ENCODE measurements around the gene CYFIP2. TPM values are rescaled to one million over a fixed set of nuclear protein-coding genes. Genes with fewer than 3 reads are reported as not detected.

The CYFIP2 gene
- polyA plus RNA-seq, 1 donor = 27.9 TPM

DNA sequence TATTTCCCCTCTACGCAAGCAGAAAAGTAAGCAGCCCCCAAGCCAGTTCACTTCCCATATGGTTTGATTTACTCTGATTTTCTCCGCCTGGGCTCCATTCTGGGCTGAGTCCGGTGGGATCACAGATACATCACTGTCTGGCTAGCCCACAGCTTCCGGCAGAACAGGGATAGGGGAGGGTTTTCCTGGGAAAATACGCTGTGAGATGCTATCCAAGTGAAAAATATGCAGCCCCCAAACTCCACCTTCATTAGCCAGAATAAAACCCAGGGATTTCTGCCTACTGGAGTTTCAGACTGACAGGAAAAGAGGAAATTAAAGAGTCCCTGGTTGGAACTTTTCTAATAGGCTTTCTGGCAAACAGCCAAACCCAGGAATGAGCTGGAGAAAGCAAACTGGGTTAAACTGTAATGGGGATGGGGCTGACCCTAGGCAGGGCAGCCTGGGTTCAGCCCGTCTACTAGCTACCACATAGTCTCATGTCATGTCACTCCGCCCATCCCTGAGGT is 177.2 kb downstream of the CYFIP2 start:
- H3K36me3 ChIP-seq (ENCODE audit: control insufficient read depth, insufficient read depth, low read length) = no peaks in the 10 kb centered on the region
- DNase-seq = no peak
- H3K27ac ChIP-seq (ENCODE audit: low read length) = no peak overlapping the region
- no peaks in the 10 kb centered on the region for H3K9me3 ChIP-seq (ENCODE audit: control insufficient read depth, low read depth, low read length)
- no peaks in the 10 kb centered on the region for H3K4me1 ChIP-seq (ENCODE audit: control insufficient read depth, insufficient read depth, low read length)
- no peak overlapping the region for H3K4me3 ChIP-seq (ENCODE audit: low read length)
- no peaks in the 10 kb centered on the region for H3K27me3 ChIP-seq (ENCODE audit: control insufficient read depth, insufficient read depth, low read length)
- no CpG with 5 or more reads among the region's 7 CpGs for WGBS (ENCODE audit: insufficient coverage, low lambda C conversion rate)

DNA sequence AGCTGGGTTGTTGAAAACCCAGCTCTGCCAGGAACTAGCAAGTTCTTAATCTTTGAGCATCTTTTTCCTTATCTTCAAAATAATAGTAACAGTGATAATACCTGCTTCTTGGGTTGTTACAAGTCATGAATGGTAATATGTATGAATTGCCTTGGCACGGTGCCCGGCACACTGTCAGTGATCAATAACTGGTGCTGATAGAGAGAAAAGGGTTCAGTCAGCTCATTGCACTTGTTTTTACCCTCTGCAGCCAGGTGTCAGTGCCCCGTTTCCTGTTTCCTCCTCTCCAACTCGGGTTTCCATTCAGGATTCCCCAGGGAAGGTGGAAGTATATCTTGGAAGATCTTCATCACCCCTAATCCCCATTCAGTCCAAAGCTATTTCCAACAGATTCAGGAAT is 178.3 kb downstream of the CYFIP2 start:
- no peak for DNase-seq
- Histone ChIP-seq H3K4me1 (ENCODE audit: control insufficient read depth, insufficient read depth, low read length) (no peaks in the 10 kb centered on the region), H3K36me3 (ENCODE audit: control insufficient read depth, insufficient read depth, low read length) (no peaks in the 10 kb centered on the region)

More for the DNA sequence above, 178.3 kb downstream of the CYFIP2 start:
- Histone ChIP-seq H3K27ac (ENCODE audit: low read length) (no peak overlapping the region), H3K27me3 (ENCODE audit: control insufficient read depth, insufficient read depth, low read length) (no peaks in the 10 kb centered on the region), H3K4me3 (ENCODE audit: low read length) (no peak overlapping the region), H3K9me3 (ENCODE audit: control insufficient read depth, low read depth, low read length) (no peaks in the 10 kb centered on the region)
- no CpG with 5 or more reads among the region's 4 CpGs for WGBS (ENCODE audit: insufficient coverage, low lambda C conversion rate)

Other genes with a start within 250 kb of the CYFIP2 start
- gene HAVCR1, start 207.0 kb upstream of the CYFIP2 start, polyA plus RNA-seq = 0.48 TPM
- gene HAVCR2, start 157.1 kb upstream of the CYFIP2 start, polyA plus RNA-seq = 2.3 TPM
- gene MED7, start 123.3 kb upstream of the CYFIP2 start, polyA plus RNA-seq = 15.1 TPM
- not detected for gene GARIN3, start 99.9 kb upstream of the CYFIP2 start, polyA plus RNA-seq
- gene ITK, start 85.3 kb upstream of the CYFIP2 start, polyA plus RNA-seq = 1.5 TPM
- gene NIPAL4, start 194.1 kb downstream of the CYFIP2 start, polyA plus RNA-seq = 1.4 TPM

Measured in large intestine (tissue), 3 donors.